HepG2 (cell line): Measurements from ENCODE around the gene UBAP1L. TPM values are rescaled to one million over a fixed set of nuclear protein-coding genes. Genes with fewer than 3 reads are reported as not detected.

Experiments
- ATAC-seq: fragments of 200-7000 bp; cut with Tn5 transposase; 3 replicates; pipeline ENCODE4 v1.9.1; 2020; ENCODE audit warnings: mild to moderate bottlenecking, moderate library complexity
- BruUV-seq: library from RNA; stranded (reverse); fragments of 400-500 nt; replicated peaks from 2 replicates; lab custom pipeline; 2021; lab: Mats Ljungman, UMichigan
- CTCF ChIA-PET: fragments of 300-600 bp; formaldehyde crosslinking; extraction: SDS; loops from one replicate; lab custom pipeline; 2021; ENCODE audit warnings: low total read pairs, inconsistent platforms, low intra/inter-chr PET ratio; lab: Yijun Ruan, JAX
- POLR2A ChIA-PET: fragments of 350-600 bp; sonication (Branson Sonifier 250); formaldehyde crosslinking; loops from one replicate; lab custom pipeline; 2020; ENCODE audit warnings: antibody characterized with exemption, inconsistent platforms; lab: Yijun Ruan, JAX
- DNase-seq: peaks from one replicate; pipeline ENCODE4 v3.0.0-alpha.2; 2015; ENCODE audit warnings: low spot score
- FAIRE-seq: peaks from 3 replicates; lab custom pipeline; 2011; peaks lifted over from hg19 to GRCh38; lab: Jason Lieb, UNC
- H2AFZ ChIP-seq: one replicate; pipeline ENCODE4 v1.6.1; 2011; ENCODE audit warnings: low read length, inconsistent platforms
- H3K27ac ChIP-seq: fragments of 300-600 bp; 3 replicates; pipeline ENCODE4 v1.8.0; 2011; ENCODE audit warnings: mixed run types, mild to moderate bottlenecking, mixed read lengths, low read length, inconsistent platforms; ENCODE audit not compliant: insufficient read depth; ENCODE audit errors: extremely low read length
- H3K27me3 ChIP-seq, 2 experiments: fragments of 200-600 bp in 1 of 2; 2 replicates in 1 of 2; 3 replicates in 1 of 2; pipeline versions ENCODE4 v1.6.0 to v1.8.0; 2011; ENCODE audit warnings: low read length in 2 of 2, mild to moderate bottlenecking in 2 of 2, moderate library complexity in 2 of 2, inconsistent platforms in 1 of 2; ENCODE audit not compliant: insufficient read depth in 2 of 2, control insufficient read depth in 1 of 2
- H3K36me3 ChIP-seq, 2 experiments: fragments of 200-600 bp in 1 of 2; replicated peaks in 1 of 2; 2 replicates in 1 of 2; 3 replicates in 1 of 2; pipeline versions ENCODE4 v1.5.1 to v1.8.0; 2011; ENCODE audit warnings: low read length in 2 of 2, inconsistent platforms in 1 of 2; ENCODE audit not compliant: insufficient read depth in 2 of 2, control insufficient read depth in 1 of 2
- H3K4me1 ChIP-seq: 2 replicates; pipeline ENCODE4 v1.5.1; 2012; ENCODE audit warnings: low read length, inconsistent platforms; ENCODE audit not compliant: insufficient read depth
- H3K4me2 ChIP-seq: 2 replicates; pipeline ENCODE4 v1.6.0; 2011; ENCODE audit warnings: low read depth, low read length, inconsistent platforms
- H3K4me3 ChIP-seq, 3 experiments: fragments of 200-600 bp in 1 of 3; sonication (generic), shearing (Covaris generic) in 1 of 3; replicated peaks in 1 of 3; 2 replicates each; pipeline ENCODE4 v1.5.1; 2011 to 2016; ENCODE audit warnings: low read length in 3 of 3, inconsistent platforms in 2 of 3, low read depth in 2 of 3, mild to moderate bottlenecking in 2 of 3, control low read depth in 1 of 3, mixed read lengths in 1 of 3; ENCODE audit not compliant: insufficient read depth in 1 of 3
- H3K79me2 ChIP-seq: one replicate; pipeline ENCODE4 v1.6.1; 2011; ENCODE audit warnings: low read length, inconsistent platforms; ENCODE audit not compliant: insufficient read depth
- H3K9ac ChIP-seq: 2 replicates; pipeline ENCODE4 v1.6.0; 2011; ENCODE audit warnings: mild to moderate bottlenecking, low read depth, low read length, inconsistent platforms; ENCODE audit not compliant: insufficient read depth
- H3K9me3 ChIP-seq: 2 replicates; pipeline ENCODE4 v1.5.1; 2012; ENCODE audit warnings: mild to moderate bottlenecking, low read length
- H4K20me1 ChIP-seq: 2 replicates; pipeline ENCODE4 v1.6.0; 2011; ENCODE audit warnings: inconsistent platforms, mild to moderate bottlenecking, low read length, moderate library complexity; ENCODE audit not compliant: insufficient read depth
- FOXJ3 ChIP-seq: sonication (generic); formaldehyde crosslinking; IDR thresholded peaks from 2 replicates; pipeline ENCODE4 v1.4.0; 2020; ENCODE audit warnings: missing genetic modification reagents, mild to moderate bottlenecking, borderline replicate concordance
- HNRNPK ChIP-seq: fragments of 200-400 bp; formaldehyde crosslinking; IDR thresholded peaks from 2 replicates; pipeline ENCODE4 v1.6.1; 2018; ENCODE audit warnings: low read length, low read depth, moderate library complexity, mild to moderate bottlenecking; ENCODE audit not compliant: poor library complexity, severe bottlenecking
- HOXA7 ChIP-seq: sonication (generic); formaldehyde crosslinking; IDR thresholded peaks from 2 replicates; pipeline ENCODE4 v1.8.1; 2022; ENCODE audit warnings: mild to moderate bottlenecking, missing genetic modification reagents, moderate library complexity
- KAT2B ChIP-seq: fragments of 150-350 bp; IDR thresholded peaks from 2 replicates; pipeline ENCODE4 v1.6.1; 2014; ENCODE audit warnings: low read depth, low read length, borderline replicate concordance
- MBD4 ChIP-seq: IDR thresholded peaks from 2 replicates; pipeline ENCODE4 v1.6.1; 2012; ENCODE audit warnings: low read length, inconsistent platforms, borderline replicate concordance
- NKX3-1 ChIP-seq: sonication (generic); formaldehyde crosslinking; IDR thresholded peaks from 2 replicates; pipeline ENCODE4 v1.5.0; 2020; ENCODE audit warnings: missing genetic modification reagents
- PATZ1 ChIP-seq: sonication (generic); formaldehyde crosslinking; IDR thresholded peaks from 2 replicates; pipeline ENCODE4 v1.4.0; 2020; ENCODE audit warnings: missing genetic modification reagents
- PHF8 ChIP-seq: sonication (generic); formaldehyde crosslinking; IDR thresholded peaks from 2 replicates; pipeline ENCODE4 v1.5.0; 2020; ENCODE audit warnings: missing genetic modification reagents
- RFXANK ChIP-seq: IDR thresholded peaks from 2 replicates; pipeline ENCODE4 v1.6.1; 2016
- SALL1 ChIP-seq: sonication (generic); formaldehyde crosslinking; IDR thresholded peaks from 2 replicates; pipeline ENCODE4 v1.8.0; 2022; ENCODE audit warnings: mild to moderate bottlenecking, missing genetic modification reagents
- SETDB1 ChIP-seq: sonication (generic); formaldehyde crosslinking; IDR thresholded peaks from 2 replicates; pipeline ENCODE4 v1.5.1; 2020; ENCODE audit warnings: missing genetic modification reagents, mild to moderate bottlenecking, borderline replicate concordance
- TOPORS ChIP-seq: sonication (generic); formaldehyde crosslinking; IDR thresholded peaks from 2 replicates; pipeline ENCODE4 v1.8.0; 2023; ENCODE audit warnings: mild to moderate bottlenecking, missing genetic modification reagents
- XRCC5 ChIP-seq: fragments of 200-400 bp; formaldehyde crosslinking; optimal IDR thresholded peaks from 2 replicates; pipeline ENCODE3; 2017; ENCODE audit warnings: mild to moderate bottlenecking, low read length
- ZFAT ChIP-seq: sonication (generic); formaldehyde crosslinking; conservative IDR thresholded peaks from 2 replicates; pipeline ENCODE4 v1.8.1; 2023; ENCODE audit warnings: missing genetic modification reagents, inconsistent platforms
- ZNF7 ChIP-seq: IDR thresholded peaks from 2 replicates; pipeline ENCODE4 v1.6.1; 2016; ENCODE audit warnings: missing biosample characterization, missing genetic modification reagents
- ZNF766 ChIP-seq: sonication (generic); formaldehyde crosslinking; IDR thresholded peaks from 2 replicates; pipeline ENCODE4 v1.5.0; 2020; ENCODE audit warnings: missing genetic modification reagents, borderline replicate concordance
- WGBS: methylation state at CpG from one replicate; pipeline ENCODE4 v1.1.6; 2017; ENCODE audit warnings: low lambda C conversion rate; 5-methylcytosine and 5-hydroxymethylcytosine counted together
- in situ Hi-C: cut with HindIII; loops from 2 replicates; pipeline ENCODE4 v1.10.0; 2017; ENCODE audit warnings: low pct_unique_long_range_greater_than_20kb; ENCODE audit not compliant: extremely low pct_ligation_motif_present
- intact Hi-C: fragments of 100-400 bp; cut with micrococcal nuclease; formaldehyde crosslinking; loops from one replicate; pipeline ENCODE4 v1.10.0; 2022; ENCODE audit not compliant: unreplicated experiment
- polyA plus RNA-seq, 8 experiments: library from polyadenylated mRNA; depleted of rRNA in 3 of 8; stranded (reverse) in 7 of 8; unstranded in 1 of 8; fragments of >200 nt; fragmentation: Illumina TruSeq in 4 of 8; extraction: Trizol in 4 of 8; gene quantifications; 2 replicates each; pipeline versions ENCODE4 v1.2.1 to v1.2.3, GENCODE V29; 2011 to 2016; ENCODE audit warnings: low read depth in 4 of 8, missing spikeins in 1 of 8, mixed read lengths in 1 of 8; ENCODE audit not compliant: insufficient read depth in 1 of 8
- total RNA-seq, 5 experiments: library from RNA; depleted of rRNA; stranded (reverse); fragments of >200 nt; fragmentation: Illumina TruSeq; extraction: Trizol; gene quantifications; 2 replicates each; pipeline ENCODE4 v1.2.3, GENCODE V29; 2016; ENCODE audit warnings: low read depth in 1 of 5

Gene UBAP1L
- total and polyA plus RNA-seq, 2 of the 13 experiments (the other 11 are each of a cell fraction or from before 2014, with no cell fraction given): 0.86 to 1.4 TPM

GRCh38 chr15:65105038-65105437 lies 10.0 kb downstream of the UBAP1L start:
- in situ Hi-C loops: no loop called here
- DNase-seq: no peak
- Histone ChIP-seq H3K4me3 (no peak overlapping the region), H3K79me2 (no peaks in the 10 kb centered on the region), H4K20me1 (no peaks in the 10 kb centered on the region), H3K4me2 (no peak overlapping the region), H3K9ac (no peak overlapping the region), H3K27ac (no peak overlapping the region), H2AFZ (no peak overlapping the region), H3K27me3 (no peaks in the 10 kb centered on the region; a peak in 1 of 5 replicates), H3K9me3 (no peaks in the 10 kb centered on the region), H3K4me1 (no peaks in the 10 kb centered on the region), H3K36me3 (peaks cover 3 to 12% of the 10 kb centered on the region in 2 experiments; a peak in 2 of 5 replicates)
- POLR2A ChIA-PET: no interaction called here
- no TSS peak for BruUV-seq
- intact Hi-C loops: no loop called here
- no peak for FAIRE-seq
- TF ChIP-seq KAT2B: no peak
- TF ChIP-seq FOXJ3 (CRISPR knock-in tag): no peak
- TF ChIP-seq XRCC5: no peak
- no peak for TF ChIP-seq PHF8 (CRISPR knock-in tag)
- no peak for TF ChIP-seq MBD4
- TF ChIP-seq PATZ1 (CRISPR knock-in tag): no peak
- no peak for TF ChIP-seq NKX3-1 (CRISPR knock-in tag)
- TF ChIP-seq TOPORS: no peak
- no peak for TF ChIP-seq RFXANK (CRISPR knock-in tag)
- TF ChIP-seq SETDB1 (CRISPR knock-in tag): no peak
- TF ChIP-seq ZNF7 (CRISPR knock-in tag): no peak
- TF ChIP-seq SALL1 (CRISPR knock-in tag): no peak
- TF ChIP-seq HOXA7 (CRISPR knock-in tag): no peak
- no peak for TF ChIP-seq ZFAT (CRISPR knock-in tag)
- TF ChIP-seq HNRNPK: no peak
- no peak for TF ChIP-seq ZNF766 (CRISPR knock-in tag)
- CTCF ChIA-PET: no interaction called here
- 86% methylated on average over 4 of the region's 5 CpGs for WGBS
- ATAC-seq: no peak
